NCI-H345 (cell line): ENCODE measurements around the gene HAPLN2.
"Not testable (repeated sequence)": the region's sequence is repeated elsewhere in the genome, so short reads cannot be mapped to it uniquely, and the experiment has no call there.

ENCODE experiments used
- DNase-seq: peaks from one replicate; lab custom pipeline; 2025; lab: John Stamatoyannopoulos, UW

HAPLN2 gene

GRCh38 chr1:156622581-156623297 is 3.5 kb downstream of the HAPLN2 start:
- no peak for DNase-seq

- DNase-seq: peak; percentile 41
These were observed 5.0 kb downstream of the HAPLN2 start for GRCh38 chr1:156623946-156624813.

GRCh38 chr1:156624814-156625435 is 5.7 kb downstream of the HAPLN2 start:
- no peak for DNase-seq

- peak; percentile 40 for DNase-seq
These were observed 6.3 kb downstream of the HAPLN2 start for GRCh38 chr1:156625436-156626078.

- DNase-seq: no peak
These were observed 6.8 kb downstream of the HAPLN2 start for GRCh38 chr1:156626079-156626438.

GRCh38 chr1:156627313-156627880 is 8.2 kb downstream of the HAPLN2 start:
- no peak for DNase-seq

- DNase-seq: no peak
These were observed 10.7 kb downstream of the HAPLN2 start for GRCh38 chr1:156629823-156630449.

- DNase-seq: not testable (repeated sequence)
These were observed 11.9 kb downstream of the HAPLN2 start for GRCh38 chr1:156631152-156631551.

GRCh38 chr1:156632355-156632754 is 13.1 kb downstream of the HAPLN2 start:
- DNase-seq: no peak

- no peak for DNase-seq
These were observed 19.2 kb downstream of the HAPLN2 start for GRCh38 chr1:156638189-156638985.

- no peak for DNase-seq
These were observed 20.4 kb downstream of the HAPLN2 start for GRCh38 chr1:156639601-156640101.

GRCh38 chr1:156640842-156641706 is 21.9 kb downstream of the HAPLN2 start:
- DNase-seq: no peak

GRCh38 chr1:156641761-156642264 is 22.6 kb downstream of the HAPLN2 start, which contains the start of gene BCAN:
Gene BCAN, plus strand, starts transcription at chr1:156642117. Its CDS starts 3,938 bp downstream, at chr1:156646055.
- peak; percentile 39 for DNase-seq

- DNase-seq: no peak
These were observed 23.2 kb downstream of the HAPLN2 start for GRCh38 chr1:156642265-156643048.

- DNase-seq: no peak
These were observed 24.0 kb downstream of the HAPLN2 start for GRCh38 chr1:156643049-156643777.

GRCh38 chr1:156643778-156644092 is 24.5 kb downstream of the HAPLN2 start:
- no peak for DNase-seq

- no peak for DNase-seq
These were observed 24.9 kb downstream of the HAPLN2 start for GRCh38 chr1:156644146-156644545.

GRCh38 chr1:156644640-156645039 is 25.4 kb downstream of the HAPLN2 start:
- no peak for DNase-seq
